C1 segment of cervical spinal cord (tissue), 14 donors: ENCODE results near the gene MYT1.

Experiments used
- DNase-seq, 14 donors: peaks; one replicate each; lab custom pipeline; 2025; lab: John Stamatoyannopoulos, UW

MYT1 gene

DNA sequence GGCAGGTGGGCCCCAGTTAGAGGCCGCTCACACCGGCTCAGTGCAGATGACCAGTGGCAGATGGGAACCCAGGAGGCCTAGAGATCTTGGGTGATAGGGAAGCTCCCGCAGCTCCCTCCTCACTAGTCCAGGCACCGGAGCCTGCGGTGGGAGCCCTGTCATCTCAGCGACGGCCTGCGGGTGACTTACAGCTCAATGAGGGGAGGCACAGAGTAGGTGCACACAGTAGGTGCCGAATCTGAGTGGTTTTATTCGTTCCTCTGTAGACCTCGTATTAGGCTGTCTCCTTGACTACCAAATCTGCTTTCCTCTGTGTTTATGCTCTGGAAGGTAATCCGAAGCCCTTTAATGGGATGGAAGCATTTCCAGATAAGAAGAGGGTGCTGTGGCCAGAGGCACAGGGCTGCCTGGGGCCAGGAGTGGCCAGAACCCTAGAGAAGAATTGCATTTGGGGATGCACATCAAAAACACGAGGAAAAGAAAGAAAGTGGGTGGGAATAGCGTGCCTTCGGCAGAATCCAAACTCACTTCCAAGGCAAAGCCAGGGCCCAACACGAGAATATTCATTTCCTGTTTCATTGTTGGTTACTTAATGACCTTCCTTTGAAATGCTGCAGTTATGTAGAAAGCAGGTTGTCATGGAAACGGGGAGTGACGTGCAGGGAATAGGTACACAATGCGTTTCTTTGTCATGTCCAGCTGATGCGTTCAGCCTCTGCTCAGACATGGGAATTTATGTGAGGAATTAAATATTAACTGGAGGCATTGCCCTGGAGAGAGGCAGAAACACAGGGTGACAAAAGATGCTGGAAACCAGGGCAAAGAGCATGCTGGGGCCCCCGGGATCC is 24.7 kb downstream of the MYT1 start:
- DNase-seq, result peak in 2 of 14 donors; percentile 4 to 42

DNA sequence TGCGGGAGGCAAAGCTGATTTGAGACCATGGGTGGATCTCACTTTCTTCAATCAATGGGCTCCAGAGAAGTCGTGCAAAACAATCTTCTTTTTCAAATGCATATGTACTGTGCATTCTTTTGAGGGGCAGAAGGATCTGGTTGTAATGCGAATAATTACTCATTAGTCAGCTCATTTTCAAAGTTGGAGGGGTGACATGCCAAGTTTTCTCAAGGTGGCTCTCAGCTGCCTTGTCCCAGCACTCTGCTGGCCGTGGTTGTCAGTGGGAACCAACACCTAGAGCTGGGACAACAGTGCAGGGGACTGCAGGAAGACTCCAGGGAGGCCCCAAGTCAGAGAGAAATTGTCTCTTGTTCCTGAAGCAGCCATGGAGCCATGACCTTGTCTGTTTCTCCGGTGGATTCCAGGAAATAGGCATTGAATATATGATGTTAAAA is 25.3 kb downstream of the MYT1 start:
- DNase-seq, result no peak

DNA sequence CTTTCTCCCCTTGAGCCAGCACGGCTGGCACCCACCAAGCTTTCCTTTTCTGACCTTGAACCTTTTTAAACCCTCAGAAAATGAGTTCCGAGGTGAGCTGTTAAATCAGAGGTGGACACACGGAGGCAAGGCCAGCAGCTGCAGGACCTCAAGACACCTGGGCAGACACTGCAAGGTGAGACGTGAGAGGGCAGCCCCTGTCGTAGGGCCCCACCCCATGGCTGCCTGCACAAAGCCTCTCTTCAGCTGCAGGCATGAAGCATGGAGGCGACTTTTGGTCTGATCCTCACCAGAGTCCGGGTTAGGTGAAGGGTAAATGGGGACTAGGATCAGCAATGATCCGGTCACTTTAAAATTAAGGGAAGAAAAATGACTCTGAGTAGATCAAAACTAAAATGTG is 25.7 kb downstream of the MYT1 start:
- no peak for DNase-seq

DNA sequence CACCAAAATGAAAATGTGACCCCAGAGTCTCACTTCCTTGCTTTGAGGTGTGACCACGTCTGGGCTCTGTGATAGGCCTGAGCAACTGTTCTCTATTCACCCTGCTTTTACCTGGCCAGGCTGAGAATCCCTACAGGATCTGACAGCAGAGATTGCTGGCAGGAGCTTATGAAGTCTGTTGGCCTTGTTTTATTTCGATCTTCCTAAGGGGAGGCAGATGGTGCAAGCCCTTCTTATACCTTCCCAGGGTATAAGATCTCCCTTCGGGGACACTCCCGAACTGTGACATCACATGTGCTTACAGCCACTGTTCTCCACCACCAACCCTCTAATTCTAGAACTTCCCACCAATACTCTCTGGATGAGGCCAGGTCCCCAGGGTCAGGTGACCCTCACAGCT is 26.8 kb downstream of the MYT1 start:
- no peak for DNase-seq

DNA sequence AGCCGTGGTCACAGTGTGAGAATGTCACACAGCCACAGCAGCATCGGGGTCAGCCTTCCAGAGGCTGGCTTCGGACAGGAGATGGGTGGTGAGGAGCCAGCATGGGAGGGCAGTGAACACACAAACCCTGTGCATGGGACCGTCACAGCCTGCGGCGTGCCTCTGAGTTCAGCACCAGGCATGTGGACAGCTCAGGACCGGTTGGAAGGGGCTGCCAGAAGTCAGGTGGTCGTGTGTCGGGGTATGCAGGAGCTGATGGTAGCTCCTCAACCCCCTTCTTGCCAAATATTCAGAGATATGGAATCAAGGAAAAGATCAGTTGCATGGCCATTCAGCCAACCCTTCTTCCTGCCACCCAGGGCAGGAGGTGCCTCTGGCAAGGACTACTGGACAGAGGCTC is 28.2 kb downstream of the MYT1 start:
- DNase-seq, result no peak

DNA sequence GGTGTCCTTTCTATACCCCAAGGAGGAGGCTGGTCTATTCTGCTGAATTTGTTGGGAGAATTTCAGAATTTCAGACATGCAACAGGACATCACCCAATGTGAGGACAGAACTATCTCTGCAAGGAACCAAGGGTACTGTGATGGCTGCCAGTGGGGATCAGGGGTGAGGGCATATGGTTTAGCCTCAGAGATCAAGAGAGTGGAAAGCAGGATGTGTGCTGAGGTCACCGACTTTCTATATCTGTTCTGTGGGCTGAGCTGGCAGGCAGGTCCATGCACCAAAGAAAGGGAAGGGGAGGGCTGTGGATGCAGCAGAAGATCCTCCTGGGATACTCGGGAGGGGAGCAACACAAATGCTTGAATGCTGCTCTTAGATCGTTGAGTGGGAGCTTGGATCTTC is 28.8 kb downstream of the MYT1 start:
- DNase-seq, result peak in 1 of 14 donors; percentile 42

DNA sequence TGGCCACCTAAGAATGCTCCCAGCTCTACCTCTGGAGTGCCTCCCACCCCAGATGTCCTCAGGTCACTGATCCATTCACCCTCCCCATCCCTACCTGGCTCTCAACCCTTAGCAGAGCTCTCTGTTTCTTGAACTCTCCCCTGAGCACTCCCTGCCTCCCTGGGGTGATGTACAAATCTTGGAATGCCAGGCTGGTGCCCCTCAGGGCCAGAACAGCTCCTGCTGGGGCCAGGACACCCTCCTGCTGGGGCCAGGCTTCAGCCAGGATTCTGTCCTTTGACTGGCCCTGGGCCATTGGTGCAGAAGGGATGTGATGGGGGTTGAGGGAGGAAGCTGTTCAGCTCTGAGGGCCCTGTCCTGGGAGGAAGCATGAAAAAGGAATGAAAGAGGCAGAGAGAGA is 30.0 kb downstream of the MYT1 start:
- no peak for DNase-seq

DNA sequence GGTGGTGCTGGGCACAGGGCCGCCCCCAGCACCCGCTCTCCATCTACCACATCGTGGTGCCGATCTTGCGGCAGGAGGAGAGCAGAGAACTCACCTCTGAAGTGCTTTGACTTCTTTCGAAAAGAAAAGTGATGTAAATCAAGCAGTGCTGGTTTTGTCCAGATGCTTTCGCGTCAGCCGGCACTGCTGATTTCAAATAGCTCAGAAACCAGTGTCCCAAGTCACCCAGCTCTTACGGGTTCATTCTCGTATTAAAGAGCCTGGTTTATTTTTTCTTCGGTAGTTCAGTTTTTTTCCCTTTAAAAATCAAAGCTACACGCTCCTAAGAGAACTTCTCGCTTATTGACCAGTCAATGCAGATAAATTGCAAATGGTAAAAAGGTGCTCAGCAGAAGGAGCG is 32.1 kb downstream of the MYT1 start:
- no peak for DNase-seq

DNA sequence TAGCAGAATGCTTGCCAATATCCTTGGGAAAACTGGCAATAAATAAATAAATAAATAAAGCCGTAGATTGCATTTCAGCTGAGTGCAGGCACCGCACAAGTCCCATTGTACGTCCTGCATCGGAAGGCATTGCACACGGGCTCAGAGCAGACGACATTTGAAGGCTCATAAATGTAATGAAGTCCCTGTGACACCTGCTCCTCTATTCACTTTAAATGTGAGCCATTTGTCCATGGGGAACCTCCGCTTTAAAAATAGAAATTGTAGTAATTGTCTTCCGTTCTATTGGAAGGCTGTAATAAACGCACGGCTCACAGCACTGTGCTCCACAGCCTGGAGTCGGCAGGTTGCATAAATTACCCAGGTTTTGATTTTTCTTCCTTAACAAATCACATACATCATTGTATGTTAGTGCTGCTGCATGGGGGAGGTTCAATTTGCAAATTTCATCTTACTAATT is 32.6 kb downstream of the MYT1 start:
- peak in 1 of 14 donors; percentile 80 for DNase-seq

DNA sequence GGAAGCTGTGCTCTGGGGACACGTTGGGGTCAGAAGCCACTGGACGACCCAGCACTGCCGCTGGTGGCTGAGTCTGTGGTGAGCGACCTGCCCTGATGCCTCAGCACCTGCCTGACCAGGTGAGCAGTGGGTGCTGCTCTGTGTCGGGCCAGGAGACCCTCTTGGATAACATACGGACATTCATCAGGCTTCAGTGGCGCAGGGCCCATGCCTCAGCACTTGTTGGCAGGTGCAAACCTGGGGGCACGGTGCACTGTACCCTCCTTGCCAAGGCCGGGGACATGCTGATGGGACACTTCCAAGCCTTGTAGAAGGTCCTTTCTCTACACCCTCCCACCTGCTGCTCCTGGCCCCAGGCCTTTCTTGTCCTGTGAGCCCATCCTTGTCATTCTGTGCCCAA is 34.1 kb downstream of the MYT1 start:
- no peak for DNase-seq

DNA sequence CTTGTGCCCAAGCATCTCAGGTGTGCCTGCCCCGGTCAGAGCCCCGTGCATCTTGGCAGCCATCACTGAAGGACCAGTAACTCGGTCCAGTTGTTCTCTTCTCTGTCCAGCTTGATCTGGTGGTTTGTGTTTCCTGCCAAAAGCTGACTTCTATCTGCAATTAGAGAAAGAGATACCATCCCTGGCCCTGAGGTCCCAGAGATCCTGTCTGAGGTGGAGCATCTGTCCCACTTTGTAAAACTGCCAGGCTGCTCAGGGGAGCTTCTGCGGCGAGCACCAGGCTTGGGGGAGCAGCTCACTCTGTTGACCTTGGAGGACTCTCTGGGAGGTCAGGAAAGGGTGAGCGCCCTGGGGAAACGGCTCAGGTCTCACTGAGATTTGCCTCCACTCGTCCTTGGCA is 35.1 kb downstream of the MYT1 start:
- DNase-seq, result no peak

DNA sequence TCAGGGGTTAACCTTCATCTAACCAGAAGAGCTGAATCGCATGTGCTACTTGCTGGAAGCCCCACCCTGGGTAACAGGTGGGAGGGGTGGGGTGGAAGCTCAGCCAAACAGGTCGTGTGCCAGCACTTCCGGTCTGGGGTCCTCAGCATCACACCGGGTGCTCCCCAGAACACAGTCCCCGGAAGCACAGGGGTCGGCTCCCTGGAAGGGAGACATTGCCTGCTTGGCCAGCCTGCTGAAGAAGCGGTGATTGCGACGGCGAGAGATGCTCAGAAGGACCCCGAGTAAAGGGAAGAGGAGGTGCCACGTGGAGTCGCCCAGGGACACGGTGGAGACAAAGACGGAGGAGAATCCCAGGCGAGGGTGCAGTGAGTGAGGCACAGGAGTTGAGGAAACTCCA is 36.5 kb downstream of the MYT1 start:
- no peak for DNase-seq

DNA sequence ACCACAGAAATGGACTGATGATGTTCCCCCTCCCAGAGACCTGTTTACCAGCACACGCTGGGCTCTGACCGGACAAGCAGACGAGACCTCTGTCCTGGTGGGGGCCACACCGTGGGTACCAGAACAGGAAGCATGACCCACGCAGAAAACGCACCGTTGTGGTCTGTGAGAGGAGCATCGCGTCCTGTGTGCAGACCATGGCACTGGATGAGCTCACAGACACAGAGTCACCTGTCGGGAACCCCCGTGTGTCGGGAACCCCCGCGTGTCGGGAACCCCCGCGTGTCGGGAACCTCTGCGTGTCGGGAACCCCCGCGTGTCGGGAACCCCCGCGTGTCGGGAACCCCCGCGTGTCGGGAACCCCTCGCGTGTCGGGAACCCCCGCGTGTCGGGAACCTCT is 37.4 kb downstream of the MYT1 start:
- DNase-seq, result no peak

DNA sequence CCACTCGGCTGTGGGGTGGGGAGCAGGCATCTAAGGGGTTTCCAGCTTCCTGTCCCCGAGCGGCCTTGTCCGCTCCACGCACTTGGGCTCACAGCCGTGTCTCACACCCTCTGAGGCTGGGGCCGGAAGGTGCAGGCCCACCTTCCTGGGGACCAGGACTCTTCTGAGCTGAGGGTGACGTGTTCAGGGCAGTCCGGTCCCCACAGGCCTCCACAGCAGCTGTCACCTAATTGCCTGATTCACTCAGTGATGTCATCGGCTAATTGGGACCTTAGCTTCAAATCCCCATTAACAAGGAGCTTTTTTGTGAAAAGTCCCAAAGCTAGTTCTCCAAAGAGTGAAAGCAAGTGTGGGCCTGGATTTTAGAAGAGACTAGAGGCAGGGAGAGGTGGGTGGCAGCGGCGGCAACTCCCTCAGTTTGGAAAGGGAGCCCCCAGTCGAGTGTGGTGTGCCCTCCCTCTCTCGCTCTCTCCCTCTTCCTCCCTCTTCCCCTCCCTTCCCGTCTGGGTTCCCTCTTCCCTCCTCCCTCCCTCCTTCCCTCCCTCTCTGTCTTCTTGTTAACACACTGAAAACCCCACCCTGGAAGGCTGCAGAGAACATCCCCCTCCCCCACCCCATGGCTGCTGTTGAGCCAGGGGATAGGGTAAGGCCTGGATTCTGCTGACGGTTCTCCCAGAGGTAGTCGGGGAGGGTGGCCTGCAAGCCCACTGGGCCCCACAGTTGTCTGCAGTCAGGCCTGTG is 39.0 kb downstream of the MYT1 start:
- peak in 1 of 14 donors; percentile 28 for DNase-seq

DNA sequence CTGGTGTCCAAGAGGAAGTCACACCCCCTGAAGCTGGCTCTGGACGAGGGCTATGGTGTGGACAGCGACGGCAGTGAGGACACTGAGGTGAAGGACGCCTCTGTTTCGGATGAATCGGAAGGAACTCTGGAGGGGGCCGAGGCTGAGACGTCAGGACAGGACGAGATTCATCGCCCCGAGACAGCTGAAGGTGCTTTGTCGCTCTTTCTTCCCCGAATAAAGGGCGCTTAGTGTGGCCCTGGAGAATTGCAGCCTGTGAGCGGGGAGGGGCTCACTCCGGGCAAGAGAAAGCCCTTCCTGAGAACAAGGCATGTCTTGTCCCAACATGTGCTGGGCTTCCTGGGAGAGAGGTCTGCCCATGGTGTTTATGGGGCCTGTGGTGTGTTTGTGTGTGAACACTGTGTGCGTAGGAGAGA is 41.4 kb downstream of the MYT1 start:
- peak in 8 of 14 donors; percentile 12 to 54 (median 30) for DNase-seq

DNA sequence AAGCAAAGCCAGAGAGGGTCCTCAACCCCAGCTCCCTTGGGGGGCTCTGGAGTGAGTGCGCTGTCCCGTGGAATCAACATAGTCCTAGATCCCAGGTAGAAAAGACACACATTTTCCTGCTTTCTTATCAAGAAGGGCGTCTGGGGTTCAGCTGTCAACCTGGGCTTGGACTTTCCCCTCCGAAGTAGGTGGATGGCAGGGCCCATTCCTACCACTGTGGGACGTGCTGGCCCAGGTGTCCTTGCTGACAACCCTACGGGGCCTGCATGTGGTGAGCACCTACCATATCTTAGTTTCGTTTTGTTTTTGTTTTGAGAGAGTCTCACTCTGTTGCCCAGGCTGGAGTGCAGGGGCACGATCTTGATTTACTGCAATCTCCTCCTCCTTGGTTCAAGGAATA is 42.4 kb downstream of the MYT1 start:
- DNase-seq, result no peak

DNA sequence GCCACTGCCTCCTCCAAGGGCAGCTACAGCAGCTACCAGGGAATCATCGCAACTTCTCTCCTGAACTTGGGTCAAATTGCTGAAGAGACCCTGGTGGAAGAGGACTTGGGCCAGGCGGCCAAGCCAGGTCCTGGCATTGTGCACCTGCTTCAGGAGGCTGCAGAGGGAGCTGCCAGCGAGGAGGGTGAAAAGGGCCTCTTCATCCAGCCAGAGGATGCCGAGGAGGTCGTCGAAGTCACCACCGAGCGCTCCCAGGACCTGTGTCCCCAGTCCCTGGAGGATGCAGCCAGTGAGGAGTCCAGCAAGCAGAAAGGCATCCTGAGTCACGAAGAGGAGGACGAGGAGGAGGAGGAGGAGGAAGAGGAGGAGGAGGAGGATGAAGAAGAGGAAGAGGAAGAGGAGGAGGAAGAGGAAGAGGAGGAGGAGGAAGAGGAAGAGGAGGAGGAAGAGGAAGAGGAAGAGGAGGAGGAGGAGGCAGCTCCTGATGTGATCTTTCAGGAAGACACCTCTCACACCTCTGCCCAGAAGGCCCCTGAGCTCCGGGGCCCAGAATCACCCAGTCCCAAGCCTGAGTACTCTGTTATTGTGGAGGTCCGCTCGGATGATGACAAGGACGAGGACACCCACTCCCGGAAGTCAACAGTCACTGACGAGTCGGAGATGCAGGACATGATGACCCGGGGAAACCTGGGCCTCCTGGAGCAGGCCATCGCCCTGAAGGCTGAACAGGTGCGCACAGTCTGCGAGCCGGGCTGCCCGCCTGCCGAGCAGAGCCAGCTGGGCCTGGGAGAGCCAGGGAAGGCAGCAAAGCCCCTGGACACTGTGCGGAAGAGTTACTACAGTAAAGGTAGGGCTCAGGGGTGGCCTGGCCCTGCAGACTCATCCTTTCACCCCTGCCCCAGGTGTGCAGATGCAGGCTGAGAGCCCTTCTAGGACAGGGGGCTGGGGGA is 43.7 kb downstream of the MYT1 start:
- DNase-seq, result no peak

DNA sequence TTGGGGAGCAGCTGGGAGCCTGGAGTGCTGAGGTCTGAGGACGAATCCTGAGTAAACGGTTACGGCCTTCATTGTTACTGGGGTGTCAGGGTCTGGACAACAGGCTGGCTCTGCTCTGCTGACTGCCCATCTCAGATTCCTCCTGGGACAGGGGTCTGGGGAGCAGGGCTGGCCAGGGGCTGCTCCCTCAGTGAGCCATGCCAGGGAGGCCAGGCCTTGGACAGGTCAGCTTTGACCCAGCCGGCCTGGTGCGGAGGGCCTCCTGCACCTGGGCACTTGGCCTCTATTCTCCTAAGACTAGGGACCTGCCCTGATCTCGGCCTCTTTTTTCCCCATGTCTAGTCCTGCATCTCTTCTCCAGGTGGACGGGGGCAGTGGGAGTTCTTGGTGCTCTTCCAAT is 44.9 kb downstream of the MYT1 start:
- DNase-seq, result no peak

DNA sequence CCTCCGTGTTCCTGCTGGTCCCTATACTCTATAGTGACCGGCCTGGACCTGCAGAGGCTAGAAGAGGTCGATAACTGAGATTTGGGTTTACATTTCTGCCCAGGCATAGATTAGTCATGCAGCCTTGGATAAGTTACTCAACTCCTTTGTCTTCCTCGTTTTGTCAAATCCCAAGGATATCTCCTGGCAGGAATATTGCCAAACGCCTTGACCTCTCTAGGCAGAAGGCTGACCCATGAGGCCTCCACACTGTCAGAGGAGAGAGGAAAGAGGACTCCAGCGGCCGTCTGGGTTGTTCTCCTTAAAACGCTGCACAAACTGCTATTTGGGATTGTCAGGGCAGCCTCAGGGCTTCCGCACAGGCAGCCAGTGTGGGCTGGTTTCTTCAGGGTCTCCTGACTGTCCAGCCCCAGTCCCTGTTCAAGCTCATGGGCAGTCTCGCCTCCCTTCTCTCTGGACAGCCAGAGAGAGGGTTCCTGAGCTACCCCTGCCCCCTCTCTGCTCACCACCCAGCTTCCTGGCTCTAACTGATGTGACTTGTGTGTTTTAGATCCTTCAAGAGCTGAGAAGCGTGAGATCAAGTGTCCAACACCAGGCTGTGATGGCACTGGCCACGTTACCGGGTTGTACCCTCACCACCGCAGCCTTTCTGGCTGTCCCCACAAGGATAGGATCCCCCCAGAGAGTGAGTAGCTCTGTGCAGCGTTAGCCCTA is 46.6 kb downstream of the MYT1 start:
- DNase-seq, result no peak

DNA sequence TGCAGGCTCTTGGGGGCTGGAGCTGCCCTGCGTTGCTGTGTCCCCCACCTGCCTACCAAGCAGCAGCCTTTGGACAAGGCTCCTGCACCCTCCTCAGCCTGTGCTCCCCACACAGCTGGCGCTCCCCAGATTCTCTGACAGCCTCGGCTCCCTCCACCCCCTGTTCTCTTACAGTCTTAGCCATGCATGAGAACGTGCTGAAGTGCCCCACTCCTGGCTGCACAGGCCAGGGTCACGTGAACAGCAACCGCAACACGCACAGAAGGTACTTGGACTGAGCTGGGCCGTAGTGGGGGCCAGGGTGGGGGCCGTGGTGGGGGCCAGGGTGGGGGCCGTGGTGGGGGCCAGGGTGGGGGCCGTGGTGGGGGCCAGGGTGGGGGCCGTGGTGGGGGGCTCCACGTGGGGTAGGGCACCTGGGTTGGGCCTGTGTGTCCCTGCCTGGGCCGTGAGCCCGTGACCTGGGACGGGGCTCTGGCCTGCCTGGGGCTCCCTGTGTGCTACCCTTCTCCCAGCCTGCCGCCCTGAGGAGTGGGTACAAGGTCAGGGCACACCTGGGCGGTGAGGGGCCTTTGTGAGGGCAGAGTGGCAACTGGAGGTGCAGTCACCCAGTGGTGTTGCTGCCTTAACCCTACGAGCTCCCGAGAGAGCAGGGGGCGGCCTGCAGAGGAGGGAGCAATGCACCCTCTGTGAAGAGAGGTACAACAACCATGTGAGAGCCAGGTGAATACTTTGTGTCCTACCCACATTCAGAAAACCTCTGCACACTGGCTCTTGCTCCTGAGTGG is 47.8 kb downstream of the MYT1 start:
- DNase-seq, result no peak
